NCI-H748 treated with DMSO at 0.1 percent for 48 hours (cell line): Measurements from ENCODE around the gene SGMS1.
"Not testable (repeated sequence)": the region's sequence is repeated elsewhere in the genome, so short reads cannot be mapped to it uniquely, and the experiment has no call there.

Source experiments
- DNase-seq: peaks from one replicate; lab custom pipeline; 2025; lab: John Stamatoyannopoulos, UW

The SGMS1 gene

DNA sequence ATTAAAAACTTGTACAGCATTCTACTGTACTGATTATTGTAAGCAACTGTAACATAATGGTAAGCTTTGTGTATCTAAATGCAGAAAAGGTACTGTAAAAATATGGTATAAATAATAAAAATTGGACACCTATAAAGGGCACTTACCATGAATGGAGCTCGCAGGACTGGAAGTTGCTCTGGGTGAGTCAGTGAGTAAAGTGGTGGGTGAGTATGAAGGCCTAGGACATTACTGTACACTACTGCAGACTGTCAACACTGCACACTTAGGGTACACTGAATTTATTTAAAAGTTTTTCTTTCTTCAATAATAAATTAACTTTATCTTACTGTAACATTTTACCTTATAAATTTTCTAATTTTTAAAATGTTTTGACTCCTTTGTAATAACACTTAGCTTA, 253.8 kb downstream of the SGMS1 start:
- no peak for DNase-seq

- DNase-seq, result no peak
These were observed 256.0 kb downstream of the SGMS1 start for GRCh38 chr10:50367732-50368131.

- DNase-seq, result not testable (repeated sequence)
These were observed 257.3 kb downstream of the SGMS1 start for GRCh38 chr10:50366421-50366820.

DNA sequence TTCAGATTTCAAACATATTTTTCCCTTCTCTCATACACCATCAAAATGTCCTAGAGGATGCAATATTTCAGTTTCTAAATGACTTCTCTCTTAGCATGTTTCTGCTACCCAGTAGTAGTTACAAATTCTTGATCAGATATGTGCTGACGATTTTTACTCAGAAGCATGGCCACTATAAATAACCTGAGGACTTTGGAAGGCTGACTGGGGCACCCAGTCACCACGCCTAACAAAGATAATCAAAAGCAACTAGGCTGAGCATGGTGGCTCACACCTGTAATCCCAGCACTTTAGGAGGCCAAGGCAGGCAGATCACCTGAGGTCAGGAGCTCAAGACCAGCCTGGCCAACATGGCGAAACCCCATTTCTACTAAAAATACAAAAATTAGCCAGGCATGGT, 259.0 kb downstream of the SGMS1 start:
- not testable (repeated sequence) for DNase-seq

GRCh38 chr10:50362547-50363125, 261.1 kb downstream of the SGMS1 start:
- DNase-seq, result no peak

DNA sequence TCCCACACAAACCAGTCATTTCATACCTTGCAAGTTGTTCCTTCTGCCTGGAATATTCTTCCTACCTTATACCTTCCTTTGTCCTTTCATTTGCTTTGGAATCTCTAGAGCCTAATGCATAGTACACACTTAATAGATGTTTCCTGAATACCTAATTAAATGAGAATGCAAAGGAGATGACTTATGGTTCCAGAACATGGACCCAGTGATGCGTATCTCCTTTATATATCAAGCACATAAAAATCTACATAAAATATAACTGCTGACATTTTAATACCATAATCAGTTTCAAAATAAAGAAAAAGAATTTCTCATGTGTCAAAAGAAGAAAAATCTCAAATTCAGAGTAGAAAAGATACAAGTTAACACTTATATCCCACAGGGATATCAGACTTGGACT, 261.8 kb downstream of the SGMS1 start:
- no peak for DNase-seq

DNA sequence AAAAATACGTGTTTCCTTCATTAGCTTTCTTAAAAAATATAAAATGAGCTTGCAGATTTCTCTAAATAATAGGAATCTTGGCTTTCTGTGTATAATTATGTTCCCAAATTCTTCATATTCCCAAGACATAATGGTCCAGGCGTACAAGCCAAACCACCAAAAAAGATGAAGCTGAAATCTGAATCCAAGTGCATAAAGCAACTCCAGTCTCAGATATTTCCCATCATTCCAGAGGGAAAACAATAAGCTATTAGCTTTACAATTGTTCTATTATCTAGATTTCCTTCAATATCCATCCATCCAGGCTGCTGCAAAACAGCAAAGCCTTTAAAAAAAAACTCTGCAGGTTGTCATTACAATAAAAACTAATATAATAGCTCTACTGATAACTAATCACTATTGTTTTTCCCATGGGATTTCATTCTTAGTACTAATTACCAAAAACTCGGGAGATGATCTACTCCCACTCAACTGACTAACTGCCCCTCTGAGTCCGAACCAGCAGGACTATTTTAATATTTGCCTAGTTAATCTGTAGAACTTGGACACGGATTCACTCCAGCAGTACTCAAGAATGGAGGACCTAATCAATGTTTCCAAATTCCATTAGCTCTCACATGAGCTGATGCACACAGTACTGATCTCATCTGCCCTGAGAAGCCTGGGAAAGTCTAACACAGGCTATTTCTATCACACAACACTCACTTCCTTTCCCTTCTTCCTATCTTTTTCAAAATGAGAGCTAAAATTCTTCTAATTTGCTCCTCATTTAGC, 263.5 kb downstream of the SGMS1 start:
- DNase-seq, result no peak

DNA sequence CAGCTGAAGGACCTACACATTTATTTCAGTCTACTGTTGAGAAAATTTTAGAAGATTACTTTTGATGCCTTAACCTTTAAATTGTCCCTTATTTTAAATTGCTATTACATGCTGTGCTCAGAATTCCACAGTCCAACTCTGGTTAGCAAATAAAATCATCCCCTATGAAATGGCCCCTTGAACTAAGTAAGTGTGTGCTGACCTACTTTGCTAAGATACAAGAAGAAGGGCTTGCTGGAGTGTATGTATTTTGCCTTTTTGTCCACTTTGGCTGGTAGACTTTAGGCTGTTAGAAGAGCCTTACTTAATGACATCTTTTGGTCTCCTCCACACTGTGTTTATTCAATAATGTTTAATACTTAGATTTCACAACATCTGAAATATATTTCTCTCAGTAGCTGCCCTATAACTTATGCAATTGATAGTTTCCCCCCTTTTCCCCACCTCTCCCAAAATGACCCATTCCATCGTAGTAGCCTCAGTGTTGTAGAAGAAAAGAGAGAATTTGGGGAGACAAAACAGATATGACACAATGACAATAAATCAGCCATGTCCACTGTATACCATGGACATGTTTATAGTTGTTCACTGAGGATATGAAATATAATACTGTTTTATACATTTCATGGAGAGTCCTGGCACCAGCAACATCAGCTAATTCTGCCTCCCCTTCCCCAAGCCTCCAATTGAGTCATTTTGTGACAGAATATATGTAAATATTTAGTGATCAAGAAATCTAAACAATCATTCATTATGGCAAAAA, 264.6 kb downstream of the SGMS1 start:
- no peak for DNase-seq

DNA sequence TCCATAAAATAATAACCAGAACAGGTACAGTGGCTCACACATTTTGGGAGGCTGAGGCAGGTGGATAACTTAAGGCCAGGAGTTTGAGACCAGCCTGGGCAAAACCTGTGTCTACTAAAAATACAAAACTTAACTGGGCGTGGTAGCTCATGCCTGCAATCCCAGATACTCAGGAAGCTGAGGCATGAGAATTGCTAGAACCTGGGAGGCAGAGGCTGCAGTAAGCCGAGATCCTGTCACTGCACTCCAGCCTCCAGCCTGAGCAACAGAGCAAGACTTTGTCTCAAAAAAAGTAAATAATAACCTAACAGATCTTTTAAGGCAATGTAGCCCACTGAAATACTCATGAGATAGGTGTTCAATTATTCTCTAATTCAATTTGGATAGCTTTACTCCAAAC, 265.3 kb downstream of the SGMS1 start:
- no peak for DNase-seq

DNA sequence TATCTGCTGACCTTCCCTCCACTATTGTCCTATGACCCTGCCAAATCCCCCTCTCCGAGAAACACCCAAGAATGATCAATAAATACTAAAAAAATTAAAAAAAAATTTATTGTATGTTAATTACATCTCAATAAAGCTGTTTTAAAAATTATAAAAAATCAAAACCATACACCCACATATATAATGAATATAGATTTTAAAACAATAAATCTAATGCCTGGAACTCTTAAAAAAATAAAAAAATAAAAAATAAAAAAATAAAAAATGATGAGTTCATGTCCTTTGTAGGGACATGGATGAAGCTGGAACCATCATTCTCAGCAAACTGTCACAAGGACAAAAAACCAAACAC, 267.3 kb downstream of the SGMS1 start:
- DNase-seq, result not testable (repeated sequence)

DNA sequence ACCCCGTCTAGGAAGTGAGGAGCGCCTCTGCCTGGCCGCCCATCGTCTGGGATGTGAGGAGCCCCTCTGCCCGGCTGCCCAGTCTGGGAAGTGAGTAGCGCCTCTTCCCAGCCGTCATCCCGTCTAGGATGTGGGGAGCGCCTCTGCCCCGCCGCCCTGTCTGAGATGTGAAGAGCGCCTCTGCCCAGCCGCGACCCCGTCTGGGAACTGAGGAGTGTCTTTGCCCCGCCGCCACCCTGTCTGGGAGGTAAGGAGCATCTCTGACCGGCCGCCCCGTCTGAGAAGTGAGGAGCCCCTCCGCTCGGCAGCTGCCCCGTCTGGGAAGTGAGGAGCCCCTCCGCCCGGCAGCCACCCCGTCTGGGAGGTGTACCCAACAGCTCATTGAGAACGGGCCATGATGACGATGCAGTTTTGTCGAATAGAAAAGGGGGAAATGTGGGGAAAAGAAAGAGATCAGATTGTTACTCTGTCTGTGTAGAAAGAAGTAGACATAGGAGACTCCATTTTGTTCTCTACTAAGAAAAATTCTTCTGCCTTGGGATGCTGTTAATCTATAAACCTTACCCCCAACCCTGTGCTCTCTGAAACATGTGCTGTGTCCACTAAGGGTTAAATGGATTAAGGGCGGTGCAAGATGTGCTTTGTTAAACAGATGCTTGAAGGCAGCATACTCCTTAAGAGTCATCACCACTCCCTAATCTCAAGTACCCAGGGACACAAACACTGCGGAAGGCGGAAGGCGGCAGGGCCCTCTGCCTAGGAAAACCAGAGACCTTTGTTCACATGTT, 267.9 kb downstream of the SGMS1 start:
- not testable (repeated sequence) for DNase-seq

DNA sequence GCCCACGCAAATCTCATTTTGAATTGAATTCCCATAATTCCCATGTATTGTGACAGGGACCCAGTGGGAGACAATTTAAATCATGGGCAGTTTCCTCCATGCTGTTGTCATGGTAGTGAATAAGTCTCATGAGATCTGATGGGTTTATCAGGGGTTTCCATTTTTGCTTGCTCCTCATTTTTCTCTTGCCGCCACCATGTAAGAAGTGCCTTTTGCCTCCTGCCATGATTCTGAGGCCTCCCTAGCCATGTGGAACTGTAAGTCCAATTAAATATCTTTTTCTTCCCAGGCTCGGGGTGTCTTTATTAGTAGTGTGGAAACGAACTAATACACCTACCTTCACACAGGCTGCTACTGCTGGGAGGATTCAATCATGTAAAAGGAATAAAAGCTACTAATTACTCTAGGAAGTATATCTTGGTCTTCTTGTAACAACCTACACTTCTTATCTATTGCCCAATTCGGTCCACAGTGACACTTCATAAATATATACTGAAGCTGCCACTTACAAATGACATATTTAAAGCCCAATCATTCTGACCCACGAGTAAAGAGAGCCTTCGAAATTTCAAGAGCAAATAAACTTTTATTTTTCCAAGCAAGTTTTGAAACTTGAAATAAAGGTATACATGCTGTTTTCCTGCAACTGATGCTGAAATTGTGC, 272.1 kb downstream of the SGMS1 start:
- DNase-seq, result no peak

- no peak for DNase-seq
These were observed 273.4 kb downstream of the SGMS1 start for GRCh38 chr10:50350366-50350765.

- no peak for DNase-seq
These were observed 274.2 kb downstream of the SGMS1 start for GRCh38 chr10:50349554-50349953.

DNA sequence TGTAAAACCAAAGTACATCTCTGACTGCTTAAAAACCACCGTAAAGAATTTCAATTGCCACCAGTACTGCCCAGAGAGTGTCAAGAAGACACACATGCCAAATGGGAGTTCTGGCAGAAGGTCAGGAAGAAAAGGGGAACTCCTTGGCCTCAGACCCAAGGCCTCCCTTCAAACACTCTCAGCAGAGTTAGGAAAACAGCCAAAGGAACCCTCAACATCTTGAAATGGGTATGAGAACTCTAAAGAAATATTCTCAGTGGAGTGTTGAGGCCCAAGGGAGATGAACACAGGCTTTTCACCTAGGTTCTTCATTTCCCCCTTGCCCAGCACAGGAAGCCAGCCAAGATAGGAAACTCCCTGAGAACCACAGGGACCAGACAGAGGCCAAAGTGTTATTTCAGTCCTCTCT, 276.4 kb downstream of the SGMS1 start:
- DNase-seq, result no peak

- DNase-seq, result no peak
These were observed 276.8 kb downstream of the SGMS1 start for GRCh38 chr10:50346942-50347341.

DNA sequence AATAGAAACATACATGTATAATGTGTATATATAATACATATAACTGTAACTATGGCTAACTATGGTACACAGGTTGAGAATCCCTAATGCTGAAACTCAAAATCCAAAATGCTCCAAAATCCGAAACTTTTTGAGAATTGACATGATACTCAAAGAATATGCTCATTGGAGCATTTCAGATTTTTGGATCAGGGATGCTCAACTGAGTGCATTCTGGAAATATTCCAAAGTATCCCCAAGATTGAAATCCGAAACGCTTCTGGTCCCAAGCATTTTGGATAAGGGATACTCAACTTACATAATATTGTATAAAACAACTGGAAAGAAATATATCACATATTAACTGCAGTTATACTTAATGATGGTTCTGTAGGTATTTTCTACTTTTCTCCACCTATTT, 278.2 kb downstream of the SGMS1 start:
- no peak for DNase-seq

GRCh38 chr10:50343702-50344331, 279.9 kb downstream of the SGMS1 start:
- DNase-seq, result no peak

- no peak for DNase-seq
These were observed 281.8 kb downstream of the SGMS1 start for GRCh38 chr10:50341987-50342386.

DNA sequence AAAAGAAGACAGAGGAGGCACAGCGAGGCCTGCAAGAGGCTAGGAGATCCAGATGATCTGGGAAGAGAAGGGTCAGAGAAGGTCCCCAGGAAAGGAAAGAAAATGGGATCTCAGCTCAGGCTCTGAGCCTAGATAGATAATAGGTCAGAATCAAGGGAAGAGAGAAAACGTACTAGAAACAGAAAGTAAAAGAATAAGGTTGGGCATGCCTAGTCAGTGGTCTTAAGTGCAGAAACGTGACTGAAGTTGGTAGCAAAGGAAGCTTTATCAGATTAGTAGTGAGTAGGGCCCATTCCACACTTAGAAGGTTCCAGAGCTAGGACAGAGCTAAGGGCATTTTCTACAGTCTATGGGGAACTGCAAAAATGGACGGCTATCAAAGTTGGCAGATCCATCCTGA, 287.6 kb downstream of the SGMS1 start:
- no peak for DNase-seq

DNA sequence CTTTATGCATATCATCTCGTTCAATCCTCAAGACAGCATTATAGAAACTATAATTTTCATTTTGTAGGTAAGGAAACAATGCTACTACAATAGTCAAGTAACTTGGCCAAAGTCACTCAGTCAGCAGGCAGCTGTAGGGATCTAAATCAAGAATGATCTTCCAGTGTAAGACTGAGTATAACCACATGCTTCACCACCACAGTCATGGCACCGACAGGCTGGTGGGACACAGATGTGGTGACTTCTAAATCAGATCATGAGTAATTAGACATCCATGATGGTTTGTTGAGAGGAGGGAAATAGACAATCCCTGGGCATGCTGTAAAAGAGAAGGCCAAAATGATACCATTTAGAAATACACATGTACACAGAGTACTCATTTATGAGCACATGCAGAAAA, 288.4 kb downstream of the SGMS1 start:
- DNase-seq, result no peak
